Body of pancreas (tissue), 4 donors: ENCODE data around the gene SYCP2L. TPM values are rescaled to one million over a fixed set of nuclear protein-coding genes. Genes with fewer than 3 reads are reported as not detected.
"Not testable (repeated sequence)": the region's sequence is repeated elsewhere in the genome, so short reads cannot be mapped to it uniquely, and the experiment has no call there.

Experiments
- ATAC-seq: fragments of 150-250 bp; one replicate; pipeline ENCODE4 v1.9.1; 2016
- DNase-seq, 4 donors: peaks; one replicate each; pipeline ENCODE4 v3.0.0-alpha.2; 2019
- H3K27ac ChIP-seq, 4 donors: fragments of 200-600 bp; sonication (generic); 1 replicate in 3 of 4; 2 replicates in 1 of 4; pipeline versions ENCODE4 v1.5.1 to v1.6.1; 2016 to 2019; ENCODE audit warnings: mild to moderate bottlenecking in 1 of 4, mixed read lengths in 1 of 4, moderate library complexity in 1 of 4
- H3K27me3 ChIP-seq, 2 donors: fragments of 200-600 bp; sonication (generic); one replicate each; pipeline ENCODE4 v1.6.0; 2016; ENCODE audit warnings: mild to moderate bottlenecking in 1 of 2
- H3K36me3 ChIP-seq, 2 donors: fragments of 200-600 bp; sonication (generic); replicated peaks in 1 of 2; 2 replicates each; pipeline ENCODE4 v1.5.1; 2016; ENCODE audit warnings: low read depth in 2 of 2; ENCODE audit not compliant: insufficient read depth in 1 of 2
- H3K4me1 ChIP-seq: fragments of 200-600 bp; sonication (generic); one replicate; pipeline ENCODE4 v1.6.0; 2016
- H3K4me3 ChIP-seq, 2 donors: fragments of 200-600 bp; sonication (generic); 1 replicate in 1 of 2; 2 replicates in 1 of 2; pipeline ENCODE4 v1.5.1; 2016 to 2019
- H3K9me3 ChIP-seq, 3 donors: fragments of 200-600 bp; sonication (generic); 1 replicate in 2 of 3; 2 replicates in 1 of 3; pipeline ENCODE4 v1.5.1; 2016
- POLR2A ChIP-seq, 3 donors: fragments of 450-650 bp; IDR thresholded peaks; one replicate each; pipeline ENCODE4 v1.6.1; 2016; ENCODE audit warnings: antibody characterized with exemption in 3 of 3, mild to moderate bottlenecking in 2 of 3
- WGBS, 2 donors: methylation state at CpG; one replicate each; pipeline ENCODE4 v1.1.5; 2017; 5-methylcytosine and 5-hydroxymethylcytosine counted together
- intact Hi-C: fragments of 100-400 bp; cut with DNase I; formaldehyde crosslinking; loops from one replicate; pipeline ENCODE4 v1.15.1; 2023
- total RNA-seq, 2 donors: library from RNA; depleted of rRNA; stranded (reverse); fragments of >200 nt; gene quantifications; one replicate each; pipeline ENCODE4 v1.1.0, GENCODE V29; 2016
- TF ChIP-seq, protein P1 (sequence below), 7 experiments: fragments of 450-650 bp in 4 of 7; fragments of 200-600 bp in 3 of 7; sonication (generic) in 3 of 7; IDR thresholded peaks; one replicate each; pipeline ENCODE4 v1.5.1; 2016 to 2019; ENCODE audit warnings: antibody characterized with exemption in 7 of 7

SYCP2L gene
- total RNA-seq, 2 donors from 2014 or later, result 2.1 to 3.3 TPM

DNA sequence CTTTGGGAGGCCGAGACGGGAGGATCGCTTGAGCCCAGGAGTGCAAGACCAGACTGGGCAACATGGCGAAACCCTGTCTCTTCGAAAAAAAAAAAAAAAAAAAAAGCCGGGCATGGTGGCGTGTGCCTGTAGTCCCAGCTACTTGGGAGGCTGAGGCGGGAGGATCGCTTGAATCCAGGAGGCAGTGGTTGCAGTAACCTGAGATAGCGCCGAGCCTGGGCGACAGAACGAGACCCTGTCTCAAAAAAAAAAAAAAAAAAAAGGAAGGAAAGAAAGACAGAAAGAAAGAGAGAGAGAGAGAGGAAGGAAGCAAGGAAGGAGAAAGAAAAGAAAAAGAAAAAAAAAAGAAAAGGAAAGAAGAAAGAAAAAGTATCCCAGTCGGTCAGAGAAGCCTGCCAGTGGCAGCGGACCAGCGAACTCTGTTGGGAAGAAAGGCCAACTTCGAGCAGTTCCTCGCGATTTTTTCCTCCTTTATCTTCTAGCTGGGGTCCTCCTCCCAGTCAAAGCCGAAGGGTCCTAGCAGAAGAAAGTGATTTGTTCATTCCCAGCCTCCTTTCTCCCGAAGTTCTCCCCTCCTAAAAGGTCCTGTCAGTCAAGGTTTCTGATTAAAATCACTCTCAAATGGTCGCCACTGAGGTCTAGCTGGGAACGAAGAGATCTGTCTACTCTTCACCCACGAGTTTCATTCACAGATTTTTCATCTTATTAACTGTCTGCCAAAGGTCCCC, 2.4 kb upstream of the SYCP2L start:
- Histone ChIP-seq H3K36me3 (no peaks in the 10 kb centered on the region), H3K4me1 (peaks cover 22% of the 10 kb centered on the region), H3K4me3 (no peak overlapping the region), H3K27me3 (peaks cover 0 to 38% of the 10 kb centered on the region in 2 donors), H3K27ac (no peak overlapping the region), H3K9me3 (no peaks in the 10 kb centered on the region)
- DNase-seq (no peak), ATAC-seq (no peak)
- 15 to 16% methylated on average over 21 to 24 of the region's 24 CpGs for WGBS, 2 donors
- TF ChIP-seq POLR2A (IDR thresholded peaks at IDR 0.05), result no peak
- TF ChIP-seq, protein P1, sequence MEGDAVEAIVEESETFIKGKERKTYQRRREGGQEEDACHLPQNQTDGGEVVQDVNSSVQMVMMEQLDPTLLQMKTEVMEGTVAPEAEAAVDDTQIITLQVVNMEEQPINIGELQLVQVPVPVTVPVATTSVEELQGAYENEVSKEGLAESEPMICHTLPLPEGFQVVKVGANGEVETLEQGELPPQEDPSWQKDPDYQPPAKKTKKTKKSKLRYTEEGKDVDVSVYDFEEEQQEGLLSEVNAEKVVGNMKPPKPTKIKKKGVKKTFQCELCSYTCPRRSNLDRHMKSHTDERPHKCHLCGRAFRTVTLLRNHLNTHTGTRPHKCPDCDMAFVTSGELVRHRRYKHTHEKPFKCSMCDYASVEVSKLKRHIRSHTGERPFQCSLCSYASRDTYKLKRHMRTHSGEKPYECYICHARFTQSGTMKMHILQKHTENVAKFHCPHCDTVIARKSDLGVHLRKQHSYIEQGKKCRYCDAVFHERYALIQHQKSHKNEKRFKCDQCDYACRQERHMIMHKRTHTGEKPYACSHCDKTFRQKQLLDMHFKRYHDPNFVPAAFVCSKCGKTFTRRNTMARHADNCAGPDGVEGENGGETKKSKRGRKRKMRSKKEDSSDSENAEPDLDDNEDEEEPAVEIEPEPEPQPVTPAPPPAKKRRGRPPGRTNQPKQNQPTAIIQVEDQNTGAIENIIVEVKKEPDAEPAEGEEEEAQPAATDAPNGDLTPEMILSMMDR (IDR thresholded peaks at IDR 0.05), result no peak
- intact Hi-C loops, result no loop called here

DNA sequence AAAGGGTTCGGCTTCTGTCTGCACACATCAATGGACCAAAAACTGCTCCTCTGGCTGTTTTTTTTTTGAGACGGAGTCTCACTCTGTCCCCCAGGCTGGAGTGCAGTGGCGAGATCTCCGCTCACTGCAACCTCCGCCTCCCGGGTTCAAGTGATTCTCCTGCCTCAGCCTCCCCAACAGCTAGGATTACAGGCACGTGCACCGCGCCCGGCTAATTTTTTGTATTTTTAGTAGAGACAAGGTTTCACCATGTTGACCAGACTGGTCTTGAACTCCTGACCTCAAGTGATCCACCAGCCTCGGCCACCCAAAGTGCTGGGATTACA, 524 bp upstream of the SYCP2L start:
- 22 to 34% methylated on average over 11 of the region's 11 CpGs for WGBS, 2 donors
- Histone ChIP-seq H3K4me1 (peaks cover 22% of the 10 kb centered on the region), H3K27ac (peak overlapping the region in 2 of 4 donors; percentile 45 to 65), H3K4me3 (peak overlapping the region in 1 of 2 donors; percentile 33), H3K27me3 (peaks cover 0 to 34% of the 10 kb centered on the region in 2 donors)
- H3K9me3 ChIP-seq, H3K36me3 ChIP-seq, ATAC-seq, DNase-seq, intact Hi-C loops: not testable (repeated sequence)

DNA sequence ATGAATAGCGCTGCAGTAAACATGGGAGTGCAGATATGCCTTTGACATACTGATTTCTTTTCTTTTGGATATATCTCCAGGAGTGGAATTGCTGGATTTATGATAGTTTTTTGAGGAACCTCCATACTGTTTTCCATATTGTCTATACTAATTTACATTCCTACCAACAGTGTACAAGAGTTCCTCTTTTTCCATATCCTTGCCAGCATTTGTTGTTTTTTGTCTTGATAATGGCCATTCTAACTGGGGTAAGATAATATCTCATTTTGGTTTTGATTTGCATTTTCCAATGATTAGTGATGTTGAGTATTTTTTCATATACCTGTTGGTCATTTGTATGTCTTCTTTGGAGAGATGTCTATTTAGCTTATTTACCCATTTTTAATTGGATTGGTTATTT, 3.3 kb downstream of the SYCP2L start:
- 96 to 100% methylated on average over 1 of the region's 1 CpG for WGBS, 2 donors
- H3K4me1 ChIP-seq, result peaks cover 12% of the 10 kb centered on the region
- H3K27me3 ChIP-seq, result peaks cover 0 to 14% of the 10 kb centered on the region in 2 donors
- intact Hi-C loops, result no loop called here
- H3K4me3 ChIP-seq, result no peak overlapping the region
- no peak for ATAC-seq
- H3K36me3 ChIP-seq, result no peaks in the 10 kb centered on the region
- H3K9me3 ChIP-seq, result no peaks in the 10 kb centered on the region
- TF ChIP-seq POLR2A (IDR thresholded peaks at IDR 0.05), result no peak
- DNase-seq, result no peak
- H3K27ac ChIP-seq, result no peak overlapping the region

DNA sequence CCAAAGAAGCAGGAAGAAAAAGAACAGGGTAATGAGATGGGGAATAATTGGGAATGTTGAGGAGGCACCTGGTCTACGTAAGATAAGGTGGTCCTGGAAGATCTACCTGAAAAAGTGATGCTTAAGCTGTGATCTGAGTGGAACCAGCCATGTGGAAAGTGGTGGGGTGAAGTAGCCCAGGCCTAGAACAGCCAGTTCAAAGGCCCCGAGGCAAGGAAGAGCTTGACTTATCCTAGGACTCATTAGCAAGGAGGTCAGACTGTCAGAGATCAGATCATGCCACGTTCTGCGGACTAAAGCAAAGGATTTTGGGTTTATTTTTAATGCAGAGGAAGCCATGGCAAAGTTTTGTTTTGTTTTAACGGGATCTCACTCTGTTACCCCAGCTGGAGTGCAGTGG, 5.1 kb downstream of the SYCP2L start:
- Histone ChIP-seq H3K9me3 (no peaks in the 10 kb centered on the region), H3K36me3 (no peaks in the 10 kb centered on the region), H3K4me3 (no peak overlapping the region), H3K27ac (no peak overlapping the region), H3K4me1 (peaks cover 9% of the 10 kb centered on the region), H3K27me3 (peaks cover 0 to 3% of the 10 kb centered on the region in 2 donors)
- intact Hi-C loops, result no loop called here
- no peak for TF ChIP-seq POLR2A (IDR thresholded peaks at IDR 0.05)
- TF ChIP-seq, protein P1 (IDR thresholded peaks at IDR 0.05), result no peak
- no peak for ATAC-seq
- DNase-seq, result no peak
- WGBS, 2 donors, result 84 to 86% methylated on average over 5 of the region's 5 CpGs

DNA sequence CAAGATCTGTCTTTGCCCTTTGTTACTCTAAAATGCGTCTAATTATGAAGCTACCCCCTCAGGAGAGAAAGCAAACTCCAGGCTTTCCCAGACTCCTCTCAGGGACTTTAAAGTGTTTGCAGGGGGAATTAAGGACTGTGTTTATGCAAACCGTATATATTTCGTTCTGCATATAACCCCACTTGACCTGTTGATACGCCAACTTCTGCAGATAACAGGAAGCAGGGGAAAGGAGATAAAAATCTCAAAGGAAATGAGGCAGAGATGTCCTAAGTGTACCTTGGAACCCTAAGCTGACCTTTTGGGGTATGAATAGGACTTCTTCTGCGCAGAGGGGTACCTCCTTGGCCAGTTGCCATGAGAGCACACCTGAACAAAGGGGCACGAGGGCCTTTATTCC, 8.1 kb downstream of the SYCP2L start:
- H3K27me3 ChIP-seq, result no peaks in the 10 kb centered on the region
- H3K27ac ChIP-seq, result no peak overlapping the region
- peaks cover 6% of the 10 kb centered on the region for H3K4me1 ChIP-seq
- no peaks in the 10 kb centered on the region for H3K9me3 ChIP-seq
- no peaks in the 10 kb centered on the region for H3K36me3 ChIP-seq
- no peak overlapping the region for H3K4me3 ChIP-seq
- ATAC-seq (no peak), DNase-seq (no peak)
- WGBS, 2 donors, result 49 to 56% methylated on average over 6 of the region's 6 CpGs
- TF ChIP-seq, protein P1 (IDR thresholded peaks at IDR 0.05), result no peak
- no peak for TF ChIP-seq POLR2A (IDR thresholded peaks at IDR 0.05)
- intact Hi-C loops, result no loop called here

DNA sequence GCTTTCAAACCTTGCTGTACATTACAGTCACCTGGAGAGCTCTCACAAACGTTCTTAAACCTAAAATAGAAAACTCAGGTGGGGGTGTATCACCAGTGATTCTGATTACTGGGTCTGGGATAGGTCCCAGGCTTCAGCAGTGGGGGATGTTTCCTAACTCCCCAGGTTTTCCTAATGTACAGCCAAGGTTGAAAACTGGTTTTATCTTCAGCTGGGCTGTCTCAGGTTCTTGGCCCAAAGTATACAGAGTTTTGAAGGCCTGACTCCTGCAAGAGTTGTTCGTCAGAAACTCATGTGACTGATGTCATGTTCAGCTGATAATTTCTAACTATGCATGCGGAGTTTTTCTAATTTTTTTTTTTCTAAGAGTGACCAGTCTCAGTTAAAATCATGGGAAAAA, 9.8 kb downstream of the SYCP2L start:
- no peaks in the 10 kb centered on the region for H3K9me3 ChIP-seq
- H3K27ac ChIP-seq, result no peak overlapping the region
- peaks cover 6% of the 10 kb centered on the region for H3K4me1 ChIP-seq
- H3K27me3 ChIP-seq, result no peaks in the 10 kb centered on the region
- no peak overlapping the region for H3K4me3 ChIP-seq
- 27 to 33% methylated on average over 3 of the region's 3 CpGs for WGBS, 2 donors
- no peaks in the 10 kb centered on the region for H3K36me3 ChIP-seq
- TF ChIP-seq, protein P1 (IDR thresholded peaks at IDR 0.05), result no peak
- no peak for TF ChIP-seq POLR2A (IDR thresholded peaks at IDR 0.05)
- ATAC-seq (no peak), DNase-seq (peak in 1 of 4 donors; percentile 10)
- intact Hi-C loops, result no loop called here
